HEK293 (cell line): Measurements from ENCODE around the gene GGA1.
A peak's percentile ranks its signal among the peaks of the same experiment; 100 is the strongest.

Experiments
- BCL11B ChIP-seq: fragments of 450-650 bp; formaldehyde crosslinking; IDR thresholded peaks from 2 replicates; pipeline ENCODE4 v1.5.1; 2016; ENCODE audit warnings: low read depth, missing biosample characterization, missing genetic modification characterization
- GLI2 ChIP-seq: fragments of 450-650 bp; formaldehyde crosslinking; IDR thresholded peaks from 2 replicates; pipeline ENCODE4; 2017; ENCODE audit warnings: missing biosample characterization, missing genetic modification characterization, low read depth, borderline replicate concordance
- HOXA7 ChIP-seq: sonication (generic); formaldehyde crosslinking; IDR thresholded peaks from 2 replicates; pipeline ENCODE4 v1.8.1; 2022; ENCODE audit warnings: missing genetic modification reagents, borderline replicate concordance
- HOXD13 ChIP-seq: sonication (generic); formaldehyde crosslinking; IDR thresholded peaks from 2 replicates; pipeline ENCODE4 v1.8.0; 2022; ENCODE audit warnings: missing genetic modification reagents, borderline replicate concordance
- KLF17 ChIP-seq: fragments of 450-650 bp; formaldehyde crosslinking; IDR thresholded peaks from 2 replicates; pipeline ENCODE4 v1.5.1; 2016; ENCODE audit warnings: missing biosample characterization, missing genetic modification characterization
- KLF7 ChIP-seq: fragments of 450-650 bp; formaldehyde crosslinking; IDR thresholded peaks from 2 replicates; pipeline ENCODE4 v1.5.1; 2016; ENCODE audit warnings: missing biosample characterization, missing genetic modification characterization, borderline replicate concordance
- KLF8 ChIP-seq: fragments of 450-650 bp; formaldehyde crosslinking; IDR thresholded peaks from 2 replicates; pipeline ENCODE4 v1.5.1; 2016; ENCODE audit warnings: missing biosample characterization, missing genetic modification characterization
- OSR2 ChIP-seq: fragments of 450-650 bp; formaldehyde crosslinking; IDR thresholded peaks from 2 replicates; pipeline ENCODE4 v1.5.1; 2016; ENCODE audit warnings: missing biosample characterization, missing genetic modification characterization
- PRDM1 ChIP-seq: fragments of 450-650 bp; formaldehyde crosslinking; IDR thresholded peaks from 2 replicates; pipeline ENCODE4; 2016; ENCODE audit warnings: missing biosample characterization, missing genetic modification characterization
- SP3 ChIP-seq: fragments of 450-650 bp; formaldehyde crosslinking; IDR thresholded peaks from 2 replicates; pipeline ENCODE4 v1.5.1; 2016; ENCODE audit warnings: missing biosample characterization, missing genetic modification characterization
- WT1 ChIP-seq: fragments of 450-650 bp; formaldehyde crosslinking; IDR thresholded peaks from 2 replicates; pipeline ENCODE4 v1.5.1; 2016; ENCODE audit warnings: missing biosample characterization, missing genetic modification characterization
- YY2 ChIP-seq: fragments of 450-650 bp; formaldehyde crosslinking; IDR thresholded peaks from 2 replicates; pipeline ENCODE4 v1.5.1; 2016; ENCODE audit warnings: missing biosample characterization, missing genetic modification characterization
- ZNF10 ChIP-seq: fragments of 450-650 bp; formaldehyde crosslinking; IDR thresholded peaks from 2 replicates; pipeline ENCODE4 v1.5.1; 2017; ENCODE audit warnings: missing biosample characterization, missing genetic modification characterization
- ZNF155 ChIP-seq: fragments of 450-650 bp; formaldehyde crosslinking; IDR thresholded peaks from 2 replicates; pipeline ENCODE4 v1.5.1; 2016; ENCODE audit warnings: missing biosample characterization, missing genetic modification characterization
- ZNF23 ChIP-seq: fragments of 450-650 bp; formaldehyde crosslinking; IDR thresholded peaks from 2 replicates; pipeline ENCODE4 v1.5.1; 2016; ENCODE audit warnings: missing biosample characterization, missing genetic modification characterization, borderline replicate concordance
- ZNF274 ChIP-seq, 2 experiments: fragments of 200-500 bp in 1 of 2; fragments of 450-650 bp in 1 of 2; sonication (Bioruptor generic) in 1 of 2; formaldehyde crosslinking in 1 of 2; IDR thresholded peaks; 2 replicates each; pipeline versions ENCODE4 v1.5.1 to v1.6.1; 2014 to 2016; ENCODE audit warnings: borderline replicate concordance in 1 of 2, inconsistent platforms in 1 of 2, low read length in 1 of 2, missing biosample characterization in 1 of 2, missing genetic modification characterization in 1 of 2
- ZNF335 ChIP-seq: fragments of 450-650 bp; formaldehyde crosslinking; conservative IDR thresholded peaks from 2 replicates; pipeline ENCODE4 v1.5.1; 2016; ENCODE audit warnings: missing biosample characterization, missing genetic modification characterization
- ZNF404 ChIP-seq: fragments of 450-650 bp; formaldehyde crosslinking; IDR thresholded peaks from 2 replicates; pipeline ENCODE4 v1.5.1; 2017; ENCODE audit warnings: missing biosample characterization, missing genetic modification characterization
- ZNF530 ChIP-seq: fragments of 450-650 bp; formaldehyde crosslinking; IDR thresholded peaks from 2 replicates; pipeline ENCODE4 v1.5.1; 2016; ENCODE audit warnings: low read depth, missing biosample characterization, missing genetic modification characterization
- ZNF585B ChIP-seq: fragments of 450-650 bp; formaldehyde crosslinking; IDR thresholded peaks from 2 replicates; pipeline ENCODE4 v1.5.1; 2016; ENCODE audit warnings: missing biosample characterization, missing genetic modification characterization
- ZNF792 ChIP-seq: fragments of 450-650 bp; formaldehyde crosslinking; IDR thresholded peaks from 2 replicates; pipeline ENCODE4 v1.5.1; 2016; ENCODE audit warnings: missing biosample characterization, missing genetic modification characterization
- ZNF843 ChIP-seq: fragments of 450-650 bp; formaldehyde crosslinking; IDR thresholded peaks from 2 replicates; pipeline ENCODE4 v1.5.1; 2016; ENCODE audit warnings: missing biosample characterization, missing genetic modification characterization
- ZSCAN4 ChIP-seq: fragments of 450-650 bp; formaldehyde crosslinking; IDR thresholded peaks from 2 replicates; pipeline ENCODE4 v1.5.1; 2017; ENCODE audit warnings: missing biosample characterization, missing genetic modification characterization
- TF ChIP-seq, protein P1 (sequence below): fragments of 450-650 bp; formaldehyde crosslinking; IDR thresholded peaks from 2 replicates; pipeline ENCODE4 v1.5.1; 2016; ENCODE audit warnings: missing biosample characterization, missing genetic modification characterization
- TF ChIP-seq, protein P2 (sequence below): fragments of 450-650 bp; formaldehyde crosslinking; IDR thresholded peaks from 2 replicates; pipeline ENCODE4 v1.5.1; 2016; ENCODE audit warnings: missing biosample characterization, missing genetic modification characterization

Gene GGA1

GRCh38 chr22:37639771-37640590 is 31.3 kb downstream of the GGA1 start (continued):
- TF ChIP-seq PRDM1 (tag by site-specific recombination) (no peak), BCL11B (tag by site-specific recombination) (0 out of 2 replicates have a peak, but pooled peaks have one; percentile 28), ZNF530 (tag by site-specific recombination) (no peak), ZNF792 (tag by site-specific recombination) (no peak), SP3 (tag by site-specific recombination) (peak; percentile 20; the same call in 1 of the 2 replicates), OSR2 (tag by site-specific recombination) (no peak), ZNF23 (no peak), HOXA7 (CRISPR knock-in tag) (no peak), KLF8 (tag by site-specific recombination) (no peak), ZNF155 (tag by site-specific recombination) (no peak), ZNF404 (tag by site-specific recombination) (no peak), ZSCAN4 (no peak), KLF17 (tag by site-specific recombination) (no peak), ZNF843 (tag by site-specific recombination) (no peak), ZNF274 (IDR thresholded peaks at IDR 0.05; ENCODE audit: low read length) (no peak), ZNF274 (tag by site-specific recombination; IDR thresholded peaks at IDR 0.05; ENCODE audit: borderline replicate concordance) (no peak), KLF7 (tag by site-specific recombination) (no peak), ZNF335 (0 out of 2 replicates have a peak, but pooled peaks have one; percentile 16), YY2 (tag by site-specific recombination) (no peak), HOXD13 (no peak), ZNF585B (no peak), WT1 (no peak), GLI2 (tag by site-specific recombination) (no peak), ZNF10 (tag by site-specific recombination) (no peak)
- TF ChIP-seq, protein P1, sequence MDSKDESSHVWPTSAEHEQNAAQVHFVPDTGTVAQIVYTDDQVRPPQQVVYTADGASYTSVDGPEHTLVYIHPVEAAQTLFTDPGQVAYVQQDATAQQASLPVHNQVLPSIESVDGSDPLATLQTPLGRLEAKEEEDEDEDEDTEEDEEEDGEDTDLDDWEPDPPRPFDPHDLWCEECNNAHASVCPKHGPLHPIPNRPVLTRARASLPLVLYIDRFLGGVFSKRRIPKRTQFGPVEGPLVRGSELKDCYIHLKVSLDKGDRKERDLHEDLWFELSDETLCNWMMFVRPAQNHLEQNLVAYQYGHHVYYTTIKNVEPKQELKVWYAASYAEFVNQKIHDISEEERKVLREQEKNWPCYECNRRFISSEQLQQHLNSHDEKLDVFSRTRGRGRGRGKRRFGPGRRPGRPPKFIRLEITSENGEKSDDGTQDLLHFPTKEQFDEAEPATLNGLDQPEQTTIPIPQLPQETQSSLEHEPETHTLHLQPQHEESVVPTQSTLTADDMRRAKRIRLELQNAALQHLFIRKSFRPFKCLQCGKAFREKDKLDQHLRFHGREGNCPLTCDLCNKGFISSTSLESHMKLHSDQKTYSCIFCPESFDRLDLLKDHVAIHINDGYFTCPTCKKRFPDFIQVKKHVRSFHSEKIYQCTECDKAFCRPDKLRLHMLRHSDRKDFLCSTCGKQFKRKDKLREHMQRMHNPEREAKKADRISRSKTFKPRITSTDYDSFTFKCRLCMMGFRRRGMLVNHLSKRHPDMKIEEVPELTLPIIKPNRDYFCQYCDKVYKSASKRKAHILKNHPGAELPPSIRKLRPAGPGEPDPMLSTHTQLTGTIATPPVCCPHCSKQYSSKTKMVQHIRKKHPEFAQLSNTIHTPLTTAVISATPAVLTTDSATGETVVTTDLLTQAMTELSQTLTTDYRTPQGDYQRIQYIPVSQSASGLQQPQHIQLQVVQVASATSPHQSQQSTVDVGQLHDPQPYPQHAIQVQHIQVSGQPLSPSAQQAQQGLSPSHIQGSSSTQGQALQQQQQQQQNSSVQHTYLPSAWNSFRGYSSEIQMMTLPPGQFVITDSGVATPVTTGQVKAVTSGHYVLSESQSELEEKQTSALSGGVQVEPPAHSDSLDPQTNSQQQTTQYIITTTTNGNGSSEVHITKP (tag by site-specific recombination) = no peak
- TF ChIP-seq, protein P2, sequence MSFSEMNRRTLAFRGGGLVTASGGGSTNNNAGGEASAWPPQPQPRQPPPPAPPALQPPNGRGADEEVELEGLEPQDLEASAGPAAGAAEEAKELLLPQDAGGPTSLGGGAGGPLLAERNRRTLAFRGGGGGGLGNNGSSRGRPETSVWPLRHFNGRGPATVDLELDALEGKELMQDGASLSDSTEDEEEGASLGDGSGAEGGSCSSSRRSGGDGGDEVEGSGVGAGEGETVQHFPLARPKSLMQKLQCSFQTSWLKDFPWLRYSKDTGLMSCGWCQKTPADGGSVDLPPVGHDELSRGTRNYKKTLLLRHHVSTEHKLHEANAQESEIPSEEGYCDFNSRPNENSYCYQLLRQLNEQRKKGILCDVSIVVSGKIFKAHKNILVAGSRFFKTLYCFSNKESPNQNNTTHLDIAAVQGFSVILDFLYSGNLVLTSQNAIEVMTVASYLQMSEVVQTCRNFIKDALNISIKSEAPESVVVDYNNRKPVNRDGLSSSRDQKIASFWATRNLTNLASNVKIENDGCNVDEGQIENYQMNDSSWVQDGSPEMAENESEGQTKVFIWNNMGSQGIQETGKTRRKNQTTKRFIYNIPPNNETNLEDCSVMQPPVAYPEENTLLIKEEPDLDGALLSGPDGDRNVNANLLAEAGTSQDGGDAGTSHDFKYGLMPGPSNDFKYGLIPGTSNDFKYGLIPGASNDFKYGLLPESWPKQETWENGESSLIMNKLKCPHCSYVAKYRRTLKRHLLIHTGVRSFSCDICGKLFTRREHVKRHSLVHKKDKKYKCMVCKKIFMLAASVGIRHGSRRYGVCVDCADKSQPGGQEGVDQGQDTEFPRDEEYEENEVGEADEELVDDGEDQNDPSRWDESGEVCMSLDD (tag by site-specific recombination) = peak; percentile 25; the same call in 1 of the 2 replicates
- TF ChIP-seq, all 188 proteins: peak for 6
